ENCODE results near the gene DPYD. TPM values are rescaled to one million over a fixed set of nuclear protein-coding genes. Genes with fewer than 3 reads are reported as not detected.

Gene DPYD
- total RNA-seq, 4 donors from 2014 or later = 30.6 to 58.4 (median 35.4) TPM

DNA sequence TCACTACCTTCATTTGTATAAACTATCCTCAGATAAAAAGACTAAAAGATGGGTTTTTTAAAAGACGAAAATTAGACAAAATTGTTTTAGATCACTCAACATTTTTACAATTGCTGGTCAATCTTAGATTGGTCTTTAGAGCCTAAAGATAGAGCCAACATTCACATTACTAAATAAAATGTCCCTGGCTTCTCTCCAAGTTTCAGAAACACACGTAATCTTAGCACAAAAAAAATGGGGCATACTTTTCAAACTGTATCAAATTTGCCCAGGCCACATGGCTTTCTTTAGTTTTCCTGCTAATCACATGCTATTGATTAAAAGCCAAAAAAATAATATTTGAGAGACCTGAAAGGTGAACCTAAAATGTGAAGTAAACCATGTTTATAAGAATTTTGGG is 288.1 kb downstream of the DPYD start:
- no peaks in the 10 kb centered on the region for H3K36me3 ChIP-seq
- H3K4me1 ChIP-seq = peaks cover 0 to 25% (median 9%) of the 10 kb centered on the region in 3 donors
- WGBS, 2 donors = 39 to 55% methylated on average over 2 of the region's 2 CpGs
- intact Hi-C loops (cut with DNase I) = no loop called here
- H3K27me3 ChIP-seq = no peaks in the 10 kb centered on the region
- no peak overlapping the region for H3K4me3 ChIP-seq
- no peak overlapping the region for H3K27ac ChIP-seq
- H3K9me3 ChIP-seq = no peaks in the 10 kb centered on the region
- DNase-seq = no peak
- TF ChIP-seq, protein P1, sequence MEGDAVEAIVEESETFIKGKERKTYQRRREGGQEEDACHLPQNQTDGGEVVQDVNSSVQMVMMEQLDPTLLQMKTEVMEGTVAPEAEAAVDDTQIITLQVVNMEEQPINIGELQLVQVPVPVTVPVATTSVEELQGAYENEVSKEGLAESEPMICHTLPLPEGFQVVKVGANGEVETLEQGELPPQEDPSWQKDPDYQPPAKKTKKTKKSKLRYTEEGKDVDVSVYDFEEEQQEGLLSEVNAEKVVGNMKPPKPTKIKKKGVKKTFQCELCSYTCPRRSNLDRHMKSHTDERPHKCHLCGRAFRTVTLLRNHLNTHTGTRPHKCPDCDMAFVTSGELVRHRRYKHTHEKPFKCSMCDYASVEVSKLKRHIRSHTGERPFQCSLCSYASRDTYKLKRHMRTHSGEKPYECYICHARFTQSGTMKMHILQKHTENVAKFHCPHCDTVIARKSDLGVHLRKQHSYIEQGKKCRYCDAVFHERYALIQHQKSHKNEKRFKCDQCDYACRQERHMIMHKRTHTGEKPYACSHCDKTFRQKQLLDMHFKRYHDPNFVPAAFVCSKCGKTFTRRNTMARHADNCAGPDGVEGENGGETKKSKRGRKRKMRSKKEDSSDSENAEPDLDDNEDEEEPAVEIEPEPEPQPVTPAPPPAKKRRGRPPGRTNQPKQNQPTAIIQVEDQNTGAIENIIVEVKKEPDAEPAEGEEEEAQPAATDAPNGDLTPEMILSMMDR (IDR thresholded peaks at IDR 0.05) = no peak
- no peak for TF ChIP-seq POLR2A (IDR thresholded peaks at IDR 0.05)

DNA sequence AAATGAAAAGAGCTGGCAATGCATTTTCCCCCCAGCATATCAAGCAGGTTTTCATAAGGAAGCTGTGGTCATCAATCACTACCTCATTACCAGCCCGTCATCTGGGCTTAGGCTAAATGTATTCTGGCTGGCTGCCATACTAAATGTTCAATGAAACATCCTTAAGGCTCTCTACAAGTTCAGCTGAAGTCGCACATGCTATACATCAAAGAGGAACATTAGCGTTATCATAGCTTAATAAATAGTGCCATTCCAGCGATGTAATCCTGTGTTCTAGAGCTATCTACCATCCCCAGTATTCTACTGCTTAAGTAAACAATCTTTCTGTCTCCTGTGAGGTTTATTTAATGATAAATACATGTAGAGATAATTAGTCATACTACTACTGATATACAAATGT is 288.8 kb downstream of the DPYD start:
- no peak for TF ChIP-seq POLR2A (IDR thresholded peaks at IDR 0.05)
- TF ChIP-seq, protein P1 (IDR thresholded peaks at IDR 0.05) = no peak
- DNase-seq = no peak
- Histone ChIP-seq H3K36me3 (no peaks in the 10 kb centered on the region), H3K9me3 (no peaks in the 10 kb centered on the region), H3K4me3 (no peak overlapping the region), H3K27ac (no peak overlapping the region), H3K4me1 (peaks cover 0 to 25% (median 9%) of the 10 kb centered on the region in 3 donors), H3K27me3 (no peaks in the 10 kb centered on the region)
- intact Hi-C loops (cut with DNase I) = no loop called here
- 9 to 26% methylated on average over 4 of the region's 4 CpGs for WGBS, 2 donors

DNA sequence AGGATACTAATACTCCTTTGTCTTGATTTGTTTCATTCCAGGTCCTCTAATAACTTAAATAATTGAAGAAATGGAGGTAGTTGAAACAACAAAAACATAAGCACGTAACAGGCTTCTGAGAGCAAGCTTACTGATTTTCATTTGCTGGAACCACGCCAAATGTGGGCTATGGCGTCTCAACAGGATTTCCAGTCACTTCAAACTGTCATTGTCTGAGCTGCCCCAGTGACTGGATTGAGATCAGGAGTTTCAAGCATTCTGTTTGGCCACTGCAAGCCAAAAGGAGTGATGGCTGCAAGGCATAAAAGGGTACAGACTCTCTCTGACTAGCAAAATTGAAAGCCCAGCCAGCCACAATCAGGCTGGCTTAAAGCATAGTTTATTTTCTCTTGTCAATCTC is 289.9 kb downstream of the DPYD start:
- Histone ChIP-seq H3K9me3 (no peaks in the 10 kb centered on the region), H3K4me3 (no peak overlapping the region), H3K27ac (no peak overlapping the region), H3K36me3 (no peaks in the 10 kb centered on the region), H3K4me1 (peaks cover 0 to 25% (median 9%) of the 10 kb centered on the region in 3 donors), H3K27me3 (no peaks in the 10 kb centered on the region)
- intact Hi-C loops (cut with DNase I) = no loop called here
- TF ChIP-seq, protein P1 (IDR thresholded peaks at IDR 0.05) = no peak
- no peak for TF ChIP-seq POLR2A (IDR thresholded peaks at IDR 0.05)
- no peak for DNase-seq
- WGBS, 2 donors = 32 to 52% methylated on average over 3 of the region's 3 CpGs

DNA sequence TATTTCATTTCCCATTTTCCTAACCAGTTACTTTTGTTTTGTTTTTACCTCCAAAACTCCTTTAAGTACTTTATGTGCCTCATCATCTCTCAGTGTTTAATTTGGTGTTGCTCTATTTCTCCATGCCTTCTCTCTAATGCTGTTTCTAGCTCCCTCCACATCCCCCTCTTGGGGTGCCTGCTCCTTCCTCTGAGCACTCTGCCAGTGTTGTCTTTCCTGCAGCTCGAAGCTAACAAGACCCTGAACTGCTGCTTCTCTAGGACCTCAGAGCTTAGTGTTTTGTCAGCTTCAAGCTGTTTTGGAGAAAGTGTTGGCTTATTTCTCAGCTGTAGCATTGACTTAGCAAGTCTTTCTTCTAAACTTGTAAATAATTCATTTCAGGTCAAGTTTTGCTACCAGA is 290.6 kb downstream of the DPYD start:
- no peak for DNase-seq
- no peaks in the 10 kb centered on the region for H3K27me3 ChIP-seq
- 38 to 69% methylated on average over 1 of the region's 1 CpG for WGBS, 2 donors
- H3K27ac ChIP-seq = no peak overlapping the region
- TF ChIP-seq, protein P1 (IDR thresholded peaks at IDR 0.05) = no peak
- no peak for TF ChIP-seq POLR2A (IDR thresholded peaks at IDR 0.05)
- no peak overlapping the region for H3K4me3 ChIP-seq
- H3K36me3 ChIP-seq = no peaks in the 10 kb centered on the region
- intact Hi-C loops (cut with DNase I) = no loop called here
- H3K4me1 ChIP-seq = peaks cover 0 to 25% (median 9%) of the 10 kb centered on the region in 3 donors
- no peaks in the 10 kb centered on the region for H3K9me3 ChIP-seq

DNA sequence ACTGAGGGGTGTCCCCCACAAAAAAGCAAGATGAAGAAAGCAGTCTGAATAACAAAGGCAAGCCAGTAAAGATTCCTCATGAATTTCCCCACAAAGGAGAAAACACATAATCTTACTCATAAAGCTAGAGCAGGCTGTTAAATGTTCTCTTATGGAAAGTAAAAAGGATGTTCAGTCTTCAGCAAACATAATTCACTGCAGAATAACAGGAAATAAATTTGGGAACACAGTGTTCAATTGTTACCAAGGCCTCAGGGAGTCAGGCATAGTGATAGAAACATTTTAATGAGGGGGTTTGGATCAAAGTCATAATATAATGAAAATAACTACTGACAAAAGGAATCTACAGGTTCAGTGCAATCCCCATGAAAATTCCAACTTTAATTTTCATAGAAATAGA is 297.6 kb downstream of the DPYD start:
- no peak for TF ChIP-seq POLR2A (IDR thresholded peaks at IDR 0.05)
- TF ChIP-seq, protein P1 (IDR thresholded peaks at IDR 0.05) = no peak
- no peaks in the 10 kb centered on the region for H3K9me3 ChIP-seq
- intact Hi-C loops (cut with DNase I) = no loop called here
- H3K4me1 ChIP-seq = peaks cover 0 to 18% (median 9%) of the 10 kb centered on the region in 3 donors
- H3K36me3 ChIP-seq = no peaks in the 10 kb centered on the region
- H3K4me3 ChIP-seq = no peak overlapping the region
- DNase-seq = no peak
- H3K27me3 ChIP-seq = no peaks in the 10 kb centered on the region
- peak overlapping the region in 2 of 4 donors; percentile 12 to 34 for H3K27ac ChIP-seq
